Measurements from ENCODE around the gene VEPH1. TPM values are rescaled to one million over a fixed set of nuclear protein-coding genes. Genes with fewer than 3 reads are reported as not detected.
A peak's percentile ranks its signal among the peaks of the same experiment; 100 is the strongest.

Gene VEPH1
- total and polyA plus RNA-seq, 9 of the 15 experiments (the other 6 are each of a cell fraction or from before 2014, with no cell fraction given), result 4.5 to 15.6 (median 5.8) TPM

DNA sequence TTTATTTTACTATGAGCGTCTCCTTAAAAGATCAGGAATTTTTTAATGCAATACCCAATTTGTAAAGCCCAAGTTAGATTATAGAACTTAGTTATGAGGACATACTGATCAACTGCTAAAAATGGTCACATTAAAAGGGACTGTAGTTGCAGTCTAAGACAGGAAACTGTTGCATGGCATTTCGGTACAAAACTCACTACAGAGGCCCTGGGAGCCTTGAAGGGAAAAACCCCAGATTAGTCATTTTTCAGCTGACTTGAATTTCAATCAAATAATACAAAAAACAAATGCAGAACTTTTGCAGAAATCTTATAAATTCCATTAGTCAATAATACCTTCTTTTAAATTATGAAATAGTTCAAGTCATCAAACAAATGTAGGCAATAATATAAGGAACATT, 73.5 kb downstream of the VEPH1 start:
- no peak for ATAC-seq
- no peak for FAIRE-seq

DNA sequence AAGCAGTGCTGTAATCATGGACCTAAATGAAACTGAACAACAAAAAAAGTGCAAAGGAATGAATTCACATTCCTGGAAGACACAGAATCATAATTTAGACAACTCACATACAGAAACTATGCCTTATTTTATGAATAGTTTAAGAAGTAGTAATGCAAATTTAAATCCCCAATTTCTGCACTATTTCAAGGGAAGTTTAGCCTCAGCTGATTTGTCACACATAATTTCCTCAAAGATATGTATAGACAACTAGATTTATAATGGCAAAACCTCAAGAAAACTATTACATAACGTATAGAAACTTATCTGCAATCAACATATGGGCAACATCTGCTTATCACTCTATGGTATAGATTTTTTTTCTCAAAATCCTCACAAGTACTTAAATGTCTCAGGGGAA, 74.4 kb downstream of the VEPH1 start:
- Histone ChIP-seq H3K9me1 (ENCODE audit: control insufficient read depth, insufficient read depth, low read length) (no peaks in the 10 kb centered on the region), H2AFZ (ENCODE audit: low read depth, low read length) (no peak overlapping the region), H3K9me3 (replicated peaks; ENCODE audit: control insufficient read depth, insufficient read depth, low read depth, low read length) (no peaks in the 10 kb centered on the region), H3K4me3 (no peak overlapping the region), H3K79me2 (ENCODE audit: control insufficient read depth, insufficient read depth, low read length) (no peaks in the 10 kb centered on the region), H3K27ac (ENCODE audit: extremely low read depth, low read depth, low read length) (no peak overlapping the region), H3K27me3 (ENCODE audit: control insufficient read depth in 2 of 2, insufficient read depth in 2 of 2, low read length in 2 of 2) (no peaks in the 10 kb centered on the region), H3K4me2 (ENCODE audit: insufficient read depth, low read length) (no peak overlapping the region), H3K4me1 (replicated peaks in 1 of 2; ENCODE audit: control insufficient read depth in 2 of 2, insufficient read depth in 2 of 2, low read length in 2 of 2) (no peaks in the 10 kb centered on the region), H3K36me3 (ENCODE audit: control insufficient read depth, insufficient read depth, low read length) (no peaks in the 10 kb centered on the region), H3K9ac (ENCODE audit: insufficient read depth in 1 of 2, low read depth in 2 of 2, low read length in 2 of 2) (no peak overlapping the region), H4K20me1 (replicated peaks; ENCODE audit: control insufficient read depth, insufficient read depth, low read length) (no peaks in the 10 kb centered on the region)
- 0% methylated on average over 1 of the region's 1 CpG for WGBS (ENCODE audit: insufficient coverage, low coverage, missing lambda C conversion rate)
- intact Hi-C loops (cut with micrococcal nuclease), result no loop called here
- FAIRE-seq (no peak), DNase-seq (ENCODE audit: extremely low read depth in 1 of 4, low spot score in 3 of 4) (no peak), ATAC-seq (no peak)
- ChIA-PET POLR2A (no interaction called here), CTCF (ENCODE audit: low intra/inter-chr PET ratio) (interaction anchor here (0.5 kb wide), 1 partner anchor 103 kb away, joined by 3 read pairs; no protein-coding TSS in a partner anchor)
- in situ Hi-C loops (cut with MboI), result no loop called here
- BruUV-seq (replicated peaks), result no TSS peak
- TF ChIP-seq JUND (IDR thresholded peaks at IDR 0.05; ENCODE audit: borderline replicate concordance, low read depth, low read length) (no peak), JUND (tag; IDR thresholded peaks at IDR 0.05; ENCODE audit: borderline replicate concordance, low read depth, low read length) (no peak), CBFA2T2 (conservative IDR thresholded peaks at IDR 0.05) (peak; percentile 34; the same call in 1 of the 2 replicates), BACH1 (tag; IDR thresholded peaks at IDR 0.05) (no peak), DIDO1 (tag; IDR thresholded peaks at IDR 0.05; ENCODE audit: low read depth) (no peak), ZNF224 (CRISPR knock-in tag; IDR thresholded peaks at IDR 0.05) (no peak), NFATC3 (IDR thresholded peaks at IDR 0.05) (no peak), NR2C1 (IDR thresholded peaks at IDR 0.05) (no peak), NR2C1 (tag; IDR thresholded peaks at IDR 0.05) (no peak), MIER1 (IDR thresholded peaks at IDR 0.05; ENCODE audit: low read depth) (no peak), PTTG1 (tag; IDR thresholded peaks at IDR 0.05; ENCODE audit: low read depth) (no peak), CREBBP (IDR thresholded peaks at IDR 0.05; ENCODE audit: low read depth, low read length) (no peak), POLR2H (tag; IDR thresholded peaks at IDR 0.05; ENCODE audit: low read depth) (0 out of 2 replicates have a peak, but pooled peaks have one; percentile 30), CSDE1 (IDR thresholded peaks at IDR 0.05) (no peak), BMI1 (IDR thresholded peaks at IDR 0.05; ENCODE audit: low read length) (no peak), CBFA2T3 (IDR thresholded peaks at IDR 0.05) (peak; percentile 58)
- TF ChIP-seq, protein P1, sequence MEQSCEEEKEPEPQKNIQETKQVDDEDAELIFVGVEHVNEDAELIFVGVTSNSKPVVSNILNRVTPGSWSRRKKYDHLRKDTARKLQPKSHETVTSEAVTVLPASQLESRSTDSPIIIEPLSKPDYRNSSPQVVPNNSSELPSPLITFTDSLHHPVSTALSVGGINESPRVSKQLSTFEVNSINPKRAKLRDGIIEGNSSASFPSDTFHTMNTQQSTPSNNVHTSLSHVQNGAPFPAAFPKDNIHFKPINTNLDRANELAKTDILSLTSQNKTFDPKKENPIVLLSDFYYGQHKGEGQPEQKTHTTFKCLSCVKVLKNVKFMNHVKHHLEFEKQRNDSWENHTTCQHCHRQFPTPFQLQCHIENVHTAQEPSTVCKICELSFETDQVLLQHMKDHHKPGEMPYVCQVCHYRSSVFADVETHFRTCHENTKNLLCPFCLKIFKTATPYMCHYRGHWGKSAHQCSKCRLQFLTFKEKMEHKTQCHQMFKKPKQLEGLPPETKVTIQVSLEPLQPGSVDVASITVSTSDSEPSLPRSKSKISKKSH (CRISPR knock-in tag; IDR thresholded peaks at IDR 0.05), result no peak

More for the DNA sequence above, 73.5 kb downstream of the VEPH1 start:
- H3K79me2 ChIP-seq (ENCODE audit: control insufficient read depth, insufficient read depth, low read length), result no peaks in the 10 kb centered on the region
- TF ChIP-seq NFRKB (IDR thresholded peaks at IDR 0.05; ENCODE audit: low read depth), result no peak
- TF ChIP-seq MIER1 (IDR thresholded peaks at IDR 0.05; ENCODE audit: low read depth), result no peak
- no peak for TF ChIP-seq ZNF589 (CRISPR knock-in tag; IDR thresholded peaks at IDR 0.05; ENCODE audit: low read depth)
- TF ChIP-seq BRD9 (IDR thresholded peaks at IDR 0.05; ENCODE audit: low read depth, partially characterized antibody), result no peak
- TF ChIP-seq PYGO2 (tag; IDR thresholded peaks at IDR 0.05), result no peak
- TF ChIP-seq XRCC5 (IDR thresholded peaks at IDR 0.05; ENCODE audit: low read depth, low read length), result no peak
- H4K20me1 ChIP-seq (replicated peaks; ENCODE audit: control insufficient read depth, insufficient read depth, low read length), result no peaks in the 10 kb centered on the region
- H3K9me1 ChIP-seq (ENCODE audit: control insufficient read depth, insufficient read depth, low read length), result no peaks in the 10 kb centered on the region
- no peaks in the 10 kb centered on the region for H3K9me3 ChIP-seq (replicated peaks; ENCODE audit: control insufficient read depth, insufficient read depth, low read depth, low read length)
- in situ Hi-C loops (cut with MboI), result no loop called here
- intact Hi-C loops (cut with micrococcal nuclease), result no loop called here
- WGBS (ENCODE audit: insufficient coverage, low coverage, missing lambda C conversion rate), result 16% methylated on average over 2 of the region's 2 CpGs
- no peaks in the 10 kb centered on the region for H3K4me1 ChIP-seq (replicated peaks in 1 of 2; ENCODE audit: control insufficient read depth in 2 of 2, insufficient read depth in 2 of 2, low read length in 2 of 2)
- ChIA-PET CTCF (ENCODE audit: low intra/inter-chr PET ratio) (no interaction called here), POLR2A (no interaction called here)
- DNase-seq (ENCODE audit: extremely low read depth in 1 of 4, low spot score in 3 of 4), result no peak
- no peak overlapping the region for H2AFZ ChIP-seq (ENCODE audit: low read depth, low read length)
- no TSS peak for BruUV-seq (replicated peaks)
- no peak overlapping the region for H3K27ac ChIP-seq (ENCODE audit: extremely low read depth, low read depth, low read length)
- H3K27me3 ChIP-seq (ENCODE audit: control insufficient read depth in 2 of 2, insufficient read depth in 2 of 2, low read length in 2 of 2), result no peaks in the 10 kb centered on the region
- H3K36me3 ChIP-seq (ENCODE audit: control insufficient read depth, insufficient read depth, low read length), result no peaks in the 10 kb centered on the region
- no peak overlapping the region for H3K4me3 ChIP-seq
- H3K9ac ChIP-seq (ENCODE audit: insufficient read depth in 1 of 2, low read depth in 2 of 2, low read length in 2 of 2), result no peak overlapping the region
- no peak overlapping the region for H3K4me2 ChIP-seq (ENCODE audit: insufficient read depth, low read length)
